ENCODE measurements around the gene PCNX1.

PCNX1 gene

GRCh38 chr14:71138448-71139293 is 231.4 kb downstream of the PCNX1 start:
- H3K36me3 Mint-ChIP-seq (ENCODE audit: low read depth) = no peaks in the 10 kb centered on the region

GRCh38 chr14:71139294-71139946 is 232.2 kb downstream of the PCNX1 start:
- TF ChIP-seq CTCF (IDR thresholded peaks at IDR 0.05) = peak; percentile 11
- no peak overlapping the region for H3K4me3 Mint-ChIP-seq

More at GRCh38 chr14:71138448-71139293, 231.4 kb downstream of the PCNX1 start:
- peak; percentile 69 for DNase-seq
- Mint-ChIP-seq H3K4me3 (no peak overlapping the region), H3K9me3 (peaks cover 16% of the 10 kb centered on the region), H3K27ac (no peak overlapping the region), H3K4me1 (peaks cover 13% of the 10 kb centered on the region), H3K27me3 (ENCODE audit: low read depth, poor library complexity) (peaks cover 6% of the 10 kb centered on the region)
- peak; percentile 90 for TF ChIP-seq CTCF (IDR thresholded peaks at IDR 0.05)

GRCh38 chr14:71140157-71140556 is 232.9 kb downstream of the PCNX1 start:
- Mint-ChIP-seq H3K27me3 (ENCODE audit: low read depth, poor library complexity) (peaks cover 8% of the 10 kb centered on the region), H3K36me3 (ENCODE audit: low read depth) (no peaks in the 10 kb centered on the region), H3K27ac (no peak overlapping the region), H3K9me3 (peaks cover 16% of the 10 kb centered on the region), H3K4me1 (peaks cover 15% of the 10 kb centered on the region), H3K4me3 (no peak overlapping the region)
- DNase-seq = no peak
- no peak for TF ChIP-seq CTCF (IDR thresholded peaks at IDR 0.05)

More at GRCh38 chr14:71139294-71139946, 232.2 kb downstream of the PCNX1 start:
- no peak overlapping the region for H3K27ac Mint-ChIP-seq
- H3K9me3 Mint-ChIP-seq = peaks cover 16% of the 10 kb centered on the region
- H3K36me3 Mint-ChIP-seq (ENCODE audit: low read depth) = no peaks in the 10 kb centered on the region
- peaks cover 15% of the 10 kb centered on the region for H3K4me1 Mint-ChIP-seq
- DNase-seq = no peak
- H3K27me3 Mint-ChIP-seq (ENCODE audit: low read depth, poor library complexity) = peaks cover 7% of the 10 kb centered on the region

- Mint-ChIP-seq H3K27me3 (ENCODE audit: low read depth, poor library complexity) (peaks cover 3% of the 10 kb centered on the region), H3K27ac (no peak overlapping the region), H3K4me1 (peaks cover 15% of the 10 kb centered on the region), H3K36me3 (ENCODE audit: low read depth) (no peaks in the 10 kb centered on the region), H3K9me3 (peaks cover 6% of the 10 kb centered on the region), H3K4me3 (no peak overlapping the region)
- DNase-seq = no peak
- TF ChIP-seq CTCF (IDR thresholded peaks at IDR 0.05) = no peak
These were observed 234.6 kb downstream of the PCNX1 start for GRCh38 chr14:71141701-71142374.

- DNase-seq = no peak
- Mint-ChIP-seq H3K9me3 (no peaks in the 10 kb centered on the region), H3K4me1 (peaks cover 15% of the 10 kb centered on the region), H3K27me3 (ENCODE audit: low read depth, poor library complexity) (peaks cover 3% of the 10 kb centered on the region), H3K4me3 (no peak overlapping the region), H3K36me3 (ENCODE audit: low read depth) (no peaks in the 10 kb centered on the region), H3K27ac (no peak overlapping the region)
- TF ChIP-seq CTCF (IDR thresholded peaks at IDR 0.05) = no peak
These were observed 235.2 kb downstream of the PCNX1 start for GRCh38 chr14:71142375-71143038.
